Type B pancreatic cell (in vitro differentiated cells): ENCODE results near the gene RCBTB2. TPM values are rescaled to one million over a fixed set of nuclear protein-coding genes. Genes with fewer than 3 reads are reported as not detected.

ENCODE experiments used
- DNase-seq: peaks from one replicate; pipeline ENCODE4 v3.0.0; 2021; ENCODE audit warnings: mixed read lengths; ENCODE audit not compliant: unreplicated experiment; ENCODE audit errors: extremely low spot score
- H3K27ac Mint-ChIP-seq: 2 replicates; pipeline ENCODE4 v1.8.0; 2021; ENCODE audit warnings: mild to moderate bottlenecking, mixed read lengths
- H3K27me3 Mint-ChIP-seq: 2 replicates; pipeline ENCODE4 v1.8.0; 2021; ENCODE audit warnings: mixed read lengths
- H3K36me3 Mint-ChIP-seq: 2 replicates; pipeline ENCODE4 v1.8.0; 2021; ENCODE audit warnings: mixed read lengths
- H3K4me1 Mint-ChIP-seq: one replicate; pipeline ENCODE4 v1.8.0; 2021; ENCODE audit warnings: mixed read lengths; ENCODE audit not compliant: unreplicated experiment
- H3K4me3 Mint-ChIP-seq: 2 replicates; pipeline ENCODE4 v1.8.0; 2021; ENCODE audit warnings: mild to moderate bottlenecking, mixed read lengths
- H3K9me3 Mint-ChIP-seq: 2 replicates; pipeline ENCODE4 v1.8.0; 2021; ENCODE audit warnings: mixed read lengths
- CTCF ChIP-seq: fragments of 200-600 bp; sonication (generic); conservative IDR thresholded peaks from 2 replicates; pipeline ENCODE4 v1.5.0; 2021; ENCODE audit warnings: antibody characterized with exemption, mild to moderate bottlenecking
- total RNA-seq: library from RNA; stranded (reverse); gene quantifications from 2 replicates; pipeline ENCODE4 v1.2.1, GENCODE V29; 2021; ENCODE audit warnings: low replicate concordance

The RCBTB2 gene
- total RNA-seq, 1 donor from 2014 or later, result 21.5 TPM

DNA sequence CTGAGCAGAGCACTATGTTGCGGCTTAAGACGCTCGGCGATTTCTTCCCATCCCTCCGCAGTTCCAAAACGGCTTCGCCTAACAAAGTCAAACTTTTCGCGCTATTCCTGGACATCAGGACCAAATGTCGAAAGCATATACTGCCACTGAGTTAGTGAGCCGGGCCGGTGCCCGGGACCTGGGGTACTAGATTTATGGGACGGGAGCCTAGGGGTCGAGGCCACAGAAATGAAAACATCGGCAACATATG is 699 bp downstream of the RCBTB2 start:
- no peaks in the 10 kb centered on the region for H3K9me3 Mint-ChIP-seq
- no peak for TF ChIP-seq CTCF
- no peak for DNase-seq
- H3K36me3 Mint-ChIP-seq, result no peaks in the 10 kb centered on the region
- H3K27ac Mint-ChIP-seq, result peak overlapping the region; percentile 92
- peak overlapping the region; percentile 95 for H3K4me3 Mint-ChIP-seq
- peaks cover 11% of the 10 kb centered on the region for H3K4me1 Mint-ChIP-seq
- H3K27me3 Mint-ChIP-seq, result no peaks in the 10 kb centered on the region

- no peaks in the 10 kb centered on the region for H3K9me3 Mint-ChIP-seq
- DNase-seq, result no peak
- peak overlapping the region; percentile 95 for H3K4me3 Mint-ChIP-seq
- no peaks in the 10 kb centered on the region for H3K27me3 Mint-ChIP-seq
- no peaks in the 10 kb centered on the region for H3K36me3 Mint-ChIP-seq
- peak overlapping the region; percentile 92 for H3K27ac Mint-ChIP-seq
- H3K4me1 Mint-ChIP-seq, result peaks cover 11% of the 10 kb centered on the region
- TF ChIP-seq CTCF, result no peak
Observed at GRCh38 chr13:48531416-48532255, 1.2 kb downstream of the RCBTB2 start.

- no peaks in the 10 kb centered on the region for H3K36me3 Mint-ChIP-seq
- no peaks in the 10 kb centered on the region for H3K27me3 Mint-ChIP-seq
- TF ChIP-seq CTCF, result no peak
- H3K9me3 Mint-ChIP-seq, result no peaks in the 10 kb centered on the region
- no peak overlapping the region for H3K27ac Mint-ChIP-seq
- DNase-seq, result no peak
- H3K4me3 Mint-ChIP-seq, result peak overlapping the region; percentile 95
- H3K4me1 Mint-ChIP-seq, result peaks cover 11% of the 10 kb centered on the region
Observed at GRCh38 chr13:48530833-48531232, 2.0 kb downstream of the RCBTB2 start.

DNA sequence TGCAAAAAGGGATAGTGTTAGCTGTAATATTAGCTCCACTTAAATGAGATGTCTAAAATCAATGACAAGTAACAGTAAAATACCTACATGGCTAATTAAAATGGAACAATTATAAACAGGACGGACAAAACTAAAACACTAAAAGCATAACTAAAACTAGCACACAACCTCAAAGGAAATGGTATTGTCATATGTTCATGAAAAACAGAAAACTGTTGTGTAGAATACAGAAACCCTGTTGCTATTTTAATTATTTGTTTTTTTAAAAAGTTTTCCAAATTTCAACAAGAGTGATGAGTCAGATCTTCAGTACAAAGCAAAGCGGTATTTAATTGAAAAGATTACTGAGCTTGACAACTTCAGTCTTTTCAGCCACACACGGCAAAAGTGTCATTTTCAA is 4.2 kb downstream of the RCBTB2 start:
- Mint-ChIP-seq H3K27ac (no peak overlapping the region), H3K4me1 (peaks cover 11% of the 10 kb centered on the region), H3K4me3 (no peak overlapping the region), H3K9me3 (no peaks in the 10 kb centered on the region), H3K27me3 (no peaks in the 10 kb centered on the region), H3K36me3 (no peaks in the 10 kb centered on the region)
- no peak for DNase-seq
- TF ChIP-seq CTCF, result no peak

DNA sequence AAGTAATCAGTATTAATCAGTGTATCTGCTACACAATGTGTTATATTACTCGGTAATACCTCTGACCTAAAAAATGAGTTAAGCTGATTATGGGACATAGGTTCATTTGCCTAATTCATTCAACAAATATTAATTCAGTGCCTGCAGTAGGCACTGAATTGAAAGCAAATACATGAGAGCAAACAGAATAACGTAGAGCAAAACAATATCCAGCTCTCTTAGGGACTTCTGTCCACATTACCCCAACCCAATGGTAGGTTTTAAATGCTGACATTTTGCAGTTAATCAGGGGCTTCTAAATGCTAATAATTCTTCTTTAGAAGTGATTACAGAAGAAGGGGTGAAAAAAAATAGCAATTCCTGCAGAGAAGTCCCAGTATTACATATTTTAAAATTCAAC is 4.9 kb downstream of the RCBTB2 start:
- TF ChIP-seq CTCF, result no peak
- peaks cover 11% of the 10 kb centered on the region for H3K4me1 Mint-ChIP-seq
- no peaks in the 10 kb centered on the region for H3K27me3 Mint-ChIP-seq
- H3K4me3 Mint-ChIP-seq, result no peak overlapping the region
- H3K9me3 Mint-ChIP-seq, result no peaks in the 10 kb centered on the region
- no peak for DNase-seq
- no peaks in the 10 kb centered on the region for H3K36me3 Mint-ChIP-seq
- H3K27ac Mint-ChIP-seq, result no peak overlapping the region

GRCh38 chr13:48526286-48526685 is 6.6 kb downstream of the RCBTB2 start:
- Mint-ChIP-seq H3K36me3 (no peaks in the 10 kb centered on the region), H3K9me3 (no peaks in the 10 kb centered on the region), H3K27ac (no peak overlapping the region), H3K27me3 (no peaks in the 10 kb centered on the region), H3K4me1 (peaks cover 5% of the 10 kb centered on the region), H3K4me3 (no peak overlapping the region)
- no peak for TF ChIP-seq CTCF
- DNase-seq, result no peak
